Measurements from ENCODE around the gene PLXNA3. TPM values are rescaled to one million over a fixed set of nuclear protein-coding genes. Genes with fewer than 3 reads are reported as not detected.

PLXNA3 gene
- total RNA-seq, 4 donors from 2014 or later, result 38.0 to 54.6 (median 48.4) TPM

DNA sequence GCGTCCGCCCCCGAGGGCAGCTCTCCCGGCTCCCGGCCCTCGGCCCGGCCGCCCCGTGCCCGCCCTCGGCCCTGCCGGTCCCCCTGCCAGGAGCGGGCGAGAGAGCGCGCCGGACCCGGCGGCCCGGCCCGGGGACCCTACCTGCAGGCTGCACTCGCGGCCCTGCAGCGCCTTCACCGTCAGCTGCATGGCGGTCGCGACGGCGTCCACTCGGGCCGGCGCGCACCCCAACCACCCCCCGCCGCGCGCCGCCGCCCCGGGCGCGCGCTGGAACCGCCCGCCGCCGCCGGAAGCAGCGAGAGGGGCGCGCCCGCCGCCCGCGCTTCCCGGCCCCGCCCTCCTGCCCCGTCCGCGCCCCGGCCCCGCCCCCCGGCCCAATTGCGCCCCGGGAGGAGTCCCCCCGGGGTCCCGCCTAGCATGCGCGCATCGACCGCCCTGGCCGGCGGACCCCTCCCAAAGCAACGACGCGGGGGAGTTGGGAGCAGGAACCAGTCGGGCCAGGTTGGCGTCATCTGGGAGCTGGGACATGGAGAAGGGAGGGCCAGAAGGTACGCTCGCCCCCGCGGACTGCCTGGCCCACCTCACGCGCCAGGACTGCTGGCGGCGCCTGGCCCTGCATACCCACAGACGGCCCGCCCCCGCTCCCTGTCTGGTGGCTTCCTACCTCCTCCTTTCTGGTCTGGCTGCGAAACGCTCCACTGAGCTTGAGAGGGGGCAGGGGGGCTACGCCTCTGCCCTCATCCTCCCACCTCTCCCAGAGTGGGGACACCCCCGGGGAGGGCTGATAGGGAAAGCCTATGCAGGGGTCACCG lies 28.5 kb downstream of the PLXNA3 start, which contains the start of gene UBL4A:
TSS of gene UBL4A (minus strand) at position 220 of the 812 bp plus-strand sequence. CDS start at position 189, 31 bp downstream.
- no peaks in the 10 kb centered on the region for H3K27me3 ChIP-seq
- peaks cover 0 to 21% (median 6%) of the 10 kb centered on the region in 4 donors for H3K4me1 ChIP-seq
- H3K9me3 ChIP-seq, result no peaks in the 10 kb centered on the region
- DNase-seq, result peak; percentile 68 to 80 (median 73)
- TF ChIP-seq POLR2A (IDR thresholded peaks at IDR 0.05), result peak in 1 of 2 donors; percentile 45
- TF ChIP-seq, protein P1, sequence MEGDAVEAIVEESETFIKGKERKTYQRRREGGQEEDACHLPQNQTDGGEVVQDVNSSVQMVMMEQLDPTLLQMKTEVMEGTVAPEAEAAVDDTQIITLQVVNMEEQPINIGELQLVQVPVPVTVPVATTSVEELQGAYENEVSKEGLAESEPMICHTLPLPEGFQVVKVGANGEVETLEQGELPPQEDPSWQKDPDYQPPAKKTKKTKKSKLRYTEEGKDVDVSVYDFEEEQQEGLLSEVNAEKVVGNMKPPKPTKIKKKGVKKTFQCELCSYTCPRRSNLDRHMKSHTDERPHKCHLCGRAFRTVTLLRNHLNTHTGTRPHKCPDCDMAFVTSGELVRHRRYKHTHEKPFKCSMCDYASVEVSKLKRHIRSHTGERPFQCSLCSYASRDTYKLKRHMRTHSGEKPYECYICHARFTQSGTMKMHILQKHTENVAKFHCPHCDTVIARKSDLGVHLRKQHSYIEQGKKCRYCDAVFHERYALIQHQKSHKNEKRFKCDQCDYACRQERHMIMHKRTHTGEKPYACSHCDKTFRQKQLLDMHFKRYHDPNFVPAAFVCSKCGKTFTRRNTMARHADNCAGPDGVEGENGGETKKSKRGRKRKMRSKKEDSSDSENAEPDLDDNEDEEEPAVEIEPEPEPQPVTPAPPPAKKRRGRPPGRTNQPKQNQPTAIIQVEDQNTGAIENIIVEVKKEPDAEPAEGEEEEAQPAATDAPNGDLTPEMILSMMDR (IDR thresholded peaks at IDR 0.05), result peak in 1 of 6 experiments; percentile 4
- H3K27ac ChIP-seq, result peak within 1 kb of the TSS; percentile 85 to 91 (median 88)
- peak within 1 kb of the TSS; percentile 63 to 77 (median 72) for H3K4me3 ChIP-seq
- H3K36me3 ChIP-seq, result peaks cover 0 to 7% (median 0%) of the 10 kb centered on the region in 3 donors

DNA sequence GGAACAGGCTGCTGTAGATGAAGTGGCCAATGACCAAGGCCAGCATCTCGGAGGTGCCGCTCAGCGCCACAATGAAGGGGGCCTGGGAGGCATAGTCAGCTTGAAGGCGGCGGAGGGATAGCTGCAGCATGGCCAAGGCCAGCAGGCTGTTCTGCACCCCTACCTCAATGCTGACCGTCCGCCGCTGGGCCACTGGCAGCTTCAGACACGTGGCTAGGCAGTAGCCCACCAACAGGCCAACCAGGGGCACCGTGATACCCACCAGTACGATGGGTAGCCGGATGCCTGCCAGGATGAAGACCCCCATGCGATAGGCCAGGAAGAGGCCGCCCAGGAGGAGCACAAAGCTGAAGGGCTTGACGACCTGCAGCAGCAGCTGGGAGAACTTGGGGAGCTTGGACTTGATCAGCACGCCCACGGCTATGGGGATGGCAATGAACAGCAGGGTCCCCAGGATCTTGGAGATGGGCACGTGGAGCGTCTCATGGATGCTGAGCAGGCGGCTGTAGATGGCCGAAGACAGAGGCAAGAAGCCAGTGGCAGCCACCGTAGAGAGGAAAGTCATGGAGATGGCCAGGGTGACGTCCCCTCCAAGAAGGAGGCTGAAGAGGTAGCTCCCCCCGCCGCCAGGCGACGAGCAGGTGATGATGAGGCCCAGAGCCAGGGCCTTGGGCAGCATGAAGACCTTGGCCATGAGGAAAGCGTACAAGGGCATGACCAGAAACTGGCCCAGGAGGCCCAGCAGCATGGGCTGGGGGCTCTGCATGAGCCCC lies 29.6 kb downstream of the PLXNA3 start:
- Histone ChIP-seq H3K4me1 (peaks cover 0 to 21% (median 6%) of the 10 kb centered on the region in 4 donors), H3K9me3 (no peaks in the 10 kb centered on the region), H3K27me3 (no peaks in the 10 kb centered on the region), H3K36me3 (peaks cover 0 to 7% (median 0%) of the 10 kb centered on the region in 3 donors), H3K27ac (peak overlapping the region in 1 of 4 donors; percentile 90), H3K4me3 (no peak overlapping the region)
- no peak for TF ChIP-seq POLR2A (IDR thresholded peaks at IDR 0.05)
- TF ChIP-seq, protein P1 (IDR thresholded peaks at IDR 0.05), result no peak
- no peak for DNase-seq

DNA sequence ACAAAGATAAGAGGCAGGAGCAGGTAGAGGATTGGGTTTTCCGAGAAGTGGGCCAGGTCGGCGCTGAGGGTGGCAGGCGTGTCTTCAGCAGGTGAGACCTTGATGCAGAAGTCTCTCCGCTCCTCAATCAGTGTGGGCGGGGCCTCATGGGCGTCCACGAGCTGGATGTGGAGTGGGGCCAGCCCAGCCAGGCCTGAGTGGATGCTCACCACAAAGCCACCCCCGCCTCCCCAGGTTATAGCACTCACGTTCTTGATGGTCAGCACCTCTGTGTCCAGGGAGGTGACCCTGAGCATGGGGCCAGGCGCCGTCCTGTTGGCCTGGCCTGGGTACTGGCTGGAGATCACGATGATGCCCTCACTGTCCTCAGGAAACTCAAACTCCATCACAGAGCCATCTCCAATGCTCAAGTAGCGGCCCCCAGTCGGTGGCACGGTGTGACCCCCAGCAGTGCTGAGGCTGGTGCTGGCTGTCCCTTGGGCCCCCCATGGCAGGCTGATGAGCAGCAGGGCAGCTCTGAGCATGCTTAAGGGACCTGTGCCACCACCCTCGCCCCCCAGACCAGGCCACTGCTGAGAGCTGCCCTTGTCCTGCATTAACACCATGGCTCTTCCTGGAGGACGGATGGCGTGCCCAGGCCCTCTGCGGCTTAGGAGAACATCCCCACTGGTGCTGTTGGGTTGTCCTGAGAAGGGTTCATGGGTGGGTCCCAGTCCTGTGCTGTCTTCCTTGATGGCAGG lies 30.4 kb downstream of the PLXNA3 start:
- Histone ChIP-seq H3K9me3 (no peaks in the 10 kb centered on the region), H3K36me3 (peaks cover 0 to 7% (median 0%) of the 10 kb centered on the region in 3 donors), H3K4me1 (peaks cover 0 to 21% (median 6%) of the 10 kb centered on the region in 4 donors), H3K4me3 (no peak overlapping the region), H3K27me3 (no peaks in the 10 kb centered on the region), H3K27ac (no peak overlapping the region)
- TF ChIP-seq, protein P1 (IDR thresholded peaks at IDR 0.05), result no peak
- no peak for TF ChIP-seq POLR2A (IDR thresholded peaks at IDR 0.05)
- peak in 1 of 3 donors; percentile 45 for DNase-seq

DNA sequence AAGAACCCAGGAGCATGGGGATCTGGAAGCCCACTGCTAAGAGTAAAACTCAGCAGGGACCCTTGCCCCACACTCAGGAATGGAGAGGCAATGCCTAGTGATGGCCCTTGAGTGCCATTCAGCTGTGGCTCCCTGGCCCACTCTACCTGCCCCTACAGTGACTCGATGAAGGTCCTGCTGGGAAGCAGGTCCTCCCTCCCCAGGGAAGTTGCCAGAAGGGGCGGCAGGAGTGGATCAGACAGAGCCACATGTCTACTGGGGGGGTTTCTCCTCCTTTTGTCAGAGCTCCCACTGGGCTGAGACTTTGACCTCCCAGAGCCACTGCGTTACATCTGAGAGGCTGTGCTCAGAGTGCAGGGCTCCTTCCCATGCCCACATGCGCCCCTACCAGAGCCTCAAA lies 31.1 kb downstream of the PLXNA3 start:
- Histone ChIP-seq H3K36me3 (peaks cover 0 to 7% (median 0%) of the 10 kb centered on the region in 3 donors), H3K27me3 (no peaks in the 10 kb centered on the region), H3K4me1 (peaks cover 0 to 21% (median 6%) of the 10 kb centered on the region in 4 donors), H3K4me3 (peak overlapping the region in 2 of 4 donors; percentile 68 to 83), H3K27ac (peak overlapping the region in 3 of 4 donors; percentile 93 to 97 (median 96)), H3K9me3 (no peaks in the 10 kb centered on the region)
- TF ChIP-seq, protein P1 (IDR thresholded peaks at IDR 0.05), result no peak
- TF ChIP-seq POLR2A (IDR thresholded peaks at IDR 0.05), result no peak
- no peak for DNase-seq

DNA sequence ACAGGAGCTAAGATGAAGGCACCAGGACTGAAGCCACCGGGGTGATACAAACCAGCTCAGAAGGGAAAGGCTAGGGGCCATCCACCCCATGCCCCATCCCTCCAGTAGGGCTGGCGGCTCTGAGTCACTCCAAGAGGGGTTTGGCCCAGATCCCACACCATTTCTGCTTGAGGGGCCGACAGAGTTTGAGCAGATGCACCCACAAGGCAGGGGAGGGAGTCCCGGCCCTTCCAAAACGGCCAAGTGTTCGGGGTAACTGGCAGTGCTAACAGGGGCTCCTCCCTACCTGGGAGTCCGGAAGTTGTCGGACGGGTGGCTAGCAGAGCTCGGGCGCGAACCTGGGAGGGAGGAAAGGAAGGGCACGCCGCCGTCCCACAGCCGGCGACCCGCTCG lies 31.9 kb downstream of the PLXNA3 start:
- H3K4me3 ChIP-seq, result peak overlapping the region; percentile 61 to 83 (median 66)
- H3K9me3 ChIP-seq, result no peaks in the 10 kb centered on the region
- H3K4me1 ChIP-seq, result peaks cover 0 to 13% (median 4%) of the 10 kb centered on the region in 4 donors
- H3K27ac ChIP-seq, result peak overlapping the region; percentile 93 to 97 (median 96)
- peak in 2 of 3 donors; percentile 32 to 64 for DNase-seq
- H3K27me3 ChIP-seq, result no peaks in the 10 kb centered on the region
- peaks cover 0 to 4% (median 0%) of the 10 kb centered on the region in 3 donors for H3K36me3 ChIP-seq
- TF ChIP-seq POLR2A (IDR thresholded peaks at IDR 0.05), result no peak
- TF ChIP-seq, protein P1 (IDR thresholded peaks at IDR 0.05), result no peak

Measured in Peyer's patch (tissue), 4 donors.